Measurements from ENCODE around the gene OLFM3. TPM values are rescaled to one million over a fixed set of nuclear protein-coding genes. Genes with fewer than 3 reads are reported as not detected.

Gene OLFM3
- total RNA-seq, 1 experiment from 2014 or later: not detected

DNA sequence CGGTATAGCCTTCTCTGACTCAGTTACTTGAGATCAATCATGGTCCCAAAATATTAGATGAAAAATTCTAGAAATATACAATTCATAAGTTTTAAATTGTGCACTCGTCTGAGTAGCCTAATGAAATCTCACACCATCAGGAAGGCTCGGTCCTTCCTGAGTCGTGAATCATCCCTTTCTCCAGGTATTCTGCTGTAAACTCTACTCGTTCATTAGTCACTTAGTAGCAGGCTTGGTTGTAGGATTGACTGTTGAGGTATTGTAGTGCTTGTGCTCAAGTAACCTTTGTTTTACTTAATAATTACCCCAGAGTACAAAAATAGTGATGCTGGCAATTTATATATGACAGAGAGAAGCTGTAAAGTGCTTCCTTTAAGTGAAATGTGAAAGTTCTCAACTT, 238.7 kb downstream of the OLFM3 start:
- Histone ChIP-seq H3K9me3 (no peaks in the 10 kb centered on the region), H3K4me1 (no peaks in the 10 kb centered on the region), H3K36me3 (ENCODE audit: control insufficient read depth, insufficient read depth, low read length) (no peaks in the 10 kb centered on the region), H3K4me3 (ENCODE audit: low read depth, low read length) (no peak overlapping the region), H3K27me3 (replicated peaks; ENCODE audit: control insufficient read depth, insufficient read depth, low read length) (no peaks in the 10 kb centered on the region)
- POLR2A ChIA-PET: no interaction called here
- TF ChIP-seq, protein P1, sequence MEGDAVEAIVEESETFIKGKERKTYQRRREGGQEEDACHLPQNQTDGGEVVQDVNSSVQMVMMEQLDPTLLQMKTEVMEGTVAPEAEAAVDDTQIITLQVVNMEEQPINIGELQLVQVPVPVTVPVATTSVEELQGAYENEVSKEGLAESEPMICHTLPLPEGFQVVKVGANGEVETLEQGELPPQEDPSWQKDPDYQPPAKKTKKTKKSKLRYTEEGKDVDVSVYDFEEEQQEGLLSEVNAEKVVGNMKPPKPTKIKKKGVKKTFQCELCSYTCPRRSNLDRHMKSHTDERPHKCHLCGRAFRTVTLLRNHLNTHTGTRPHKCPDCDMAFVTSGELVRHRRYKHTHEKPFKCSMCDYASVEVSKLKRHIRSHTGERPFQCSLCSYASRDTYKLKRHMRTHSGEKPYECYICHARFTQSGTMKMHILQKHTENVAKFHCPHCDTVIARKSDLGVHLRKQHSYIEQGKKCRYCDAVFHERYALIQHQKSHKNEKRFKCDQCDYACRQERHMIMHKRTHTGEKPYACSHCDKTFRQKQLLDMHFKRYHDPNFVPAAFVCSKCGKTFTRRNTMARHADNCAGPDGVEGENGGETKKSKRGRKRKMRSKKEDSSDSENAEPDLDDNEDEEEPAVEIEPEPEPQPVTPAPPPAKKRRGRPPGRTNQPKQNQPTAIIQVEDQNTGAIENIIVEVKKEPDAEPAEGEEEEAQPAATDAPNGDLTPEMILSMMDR (IDR thresholded peaks at IDR 0.05; ENCODE audit: insufficient read depth in 1 of 2, low read depth in 1 of 2, low read length in 1 of 2, severe bottlenecking in 1 of 2, unreplicated experiment in 1 of 2): no peak
- H3K27me3 Mint-ChIP-seq (ENCODE audit: insufficient read depth, unreplicated experiment): no peaks in the 10 kb centered on the region
- H3K27ac Mint-ChIP-seq (ENCODE audit: unreplicated experiment): no peak overlapping the region
- DNase-seq: no peak
- no peak overlapping the region for H3K4me3 Mint-ChIP-seq (ENCODE audit: unreplicated experiment)
- intact Hi-C loops (cut with micrococcal nuclease; ENCODE audit: unreplicated experiment): no loop called here
- CTCF ChIA-PET: no interaction called here
- no peaks in the 10 kb centered on the region for H3K4me1 Mint-ChIP-seq (ENCODE audit: low read depth, unreplicated experiment)
- no TSS peak for BruUV-seq (replicated peaks)
- H3K9me3 Mint-ChIP-seq (ENCODE audit: unreplicated experiment): no peaks in the 10 kb centered on the region
- no peaks in the 10 kb centered on the region for H3K36me3 Mint-ChIP-seq (ENCODE audit: insufficient read depth, unreplicated experiment)

DNA sequence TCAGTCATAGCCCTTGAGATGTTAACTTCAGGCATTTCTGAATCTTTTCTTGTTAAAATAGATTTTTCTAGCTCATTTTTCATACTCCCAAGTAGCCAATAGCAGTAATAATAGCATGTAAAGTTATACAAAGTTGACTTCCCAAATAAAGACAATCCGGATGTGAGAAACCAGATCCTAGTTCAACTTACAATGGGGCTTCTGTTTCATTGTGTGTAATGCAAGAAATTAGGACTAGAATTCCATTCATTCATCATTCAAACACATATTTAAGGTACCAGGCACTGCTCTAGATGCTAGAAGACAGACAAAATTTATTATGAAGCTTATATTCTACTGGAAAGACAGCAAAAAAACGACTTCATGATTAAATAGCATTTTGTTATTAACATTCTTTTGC, 240.3 kb downstream of the OLFM3 start:
- no TSS peak for BruUV-seq (replicated peaks)
- H3K9me3 ChIP-seq: no peaks in the 10 kb centered on the region
- H3K36me3 ChIP-seq (ENCODE audit: control insufficient read depth, insufficient read depth, low read length): no peaks in the 10 kb centered on the region
- Mint-ChIP-seq H3K4me3 (ENCODE audit: unreplicated experiment) (no peak overlapping the region), H3K27me3 (ENCODE audit: insufficient read depth, unreplicated experiment) (no peaks in the 10 kb centered on the region), H3K4me1 (ENCODE audit: low read depth, unreplicated experiment) (no peaks in the 10 kb centered on the region), H3K36me3 (ENCODE audit: insufficient read depth, unreplicated experiment) (no peaks in the 10 kb centered on the region), H3K9me3 (ENCODE audit: unreplicated experiment) (no peaks in the 10 kb centered on the region), H3K27ac (ENCODE audit: unreplicated experiment) (no peak overlapping the region)
- H3K27me3 ChIP-seq (replicated peaks; ENCODE audit: control insufficient read depth, insufficient read depth, low read length): no peaks in the 10 kb centered on the region
- intact Hi-C loops (cut with micrococcal nuclease; ENCODE audit: unreplicated experiment): no loop called here
- TF ChIP-seq, protein P1 (IDR thresholded peaks at IDR 0.05; ENCODE audit: insufficient read depth in 1 of 2, low read depth in 1 of 2, low read length in 1 of 2, severe bottlenecking in 1 of 2, unreplicated experiment in 1 of 2): no peak
- H3K4me3 ChIP-seq (ENCODE audit: low read depth, low read length): no peak overlapping the region
- ChIA-PET CTCF (no interaction called here), POLR2A (no interaction called here)
- no peaks in the 10 kb centered on the region for H3K4me1 ChIP-seq
- DNase-seq: no peak
